GM10248 (cell line): ENCODE data around the gene CTSC.
"Not testable (repeated sequence)": the region's sequence is repeated elsewhere in the genome, so short reads cannot be mapped to it uniquely, and the experiment has no call there.

Source experiments
- CTCF ChIA-PET: fragments of 300-600 bp; sonication (Branson Sonifier 250); formaldehyde crosslinking; extraction: SDS; loops from one replicate; lab custom pipeline; 2021; ENCODE audit warnings: antibody characterized with exemption; lab: Yijun Ruan, JAX
- POLR2A ChIA-PET: fragments of 350-650 bp; sonication (Branson Sonifier 250); formaldehyde crosslinking; extraction: SDS; loops from one replicate; lab custom pipeline; 2020; ENCODE audit warnings: antibody characterized with exemption; lab: Yijun Ruan, JAX
- DNase-seq: peaks from one replicate; pipeline ENCODE4 v3.0.0; 2012; ENCODE audit errors: extremely low spot score
- TF ChIP-seq, protein P1 (sequence below): IDR thresholded peaks from 2 replicates; pipeline ENCODE4 v1.5.1; 2012; ENCODE audit warnings: mild to moderate bottlenecking, low read depth; ENCODE audit errors: extremely low read depth, missing control alignments, control extremely low read depth

Gene CTSC

GRCh38 chr11:88252208-88252607, 85.3 kb downstream of the CTSC start:
- DNase-seq = no peak
- ChIA-PET POLR2A (no interaction called here), CTCF (no interaction called here)
- TF ChIP-seq, protein P1, sequence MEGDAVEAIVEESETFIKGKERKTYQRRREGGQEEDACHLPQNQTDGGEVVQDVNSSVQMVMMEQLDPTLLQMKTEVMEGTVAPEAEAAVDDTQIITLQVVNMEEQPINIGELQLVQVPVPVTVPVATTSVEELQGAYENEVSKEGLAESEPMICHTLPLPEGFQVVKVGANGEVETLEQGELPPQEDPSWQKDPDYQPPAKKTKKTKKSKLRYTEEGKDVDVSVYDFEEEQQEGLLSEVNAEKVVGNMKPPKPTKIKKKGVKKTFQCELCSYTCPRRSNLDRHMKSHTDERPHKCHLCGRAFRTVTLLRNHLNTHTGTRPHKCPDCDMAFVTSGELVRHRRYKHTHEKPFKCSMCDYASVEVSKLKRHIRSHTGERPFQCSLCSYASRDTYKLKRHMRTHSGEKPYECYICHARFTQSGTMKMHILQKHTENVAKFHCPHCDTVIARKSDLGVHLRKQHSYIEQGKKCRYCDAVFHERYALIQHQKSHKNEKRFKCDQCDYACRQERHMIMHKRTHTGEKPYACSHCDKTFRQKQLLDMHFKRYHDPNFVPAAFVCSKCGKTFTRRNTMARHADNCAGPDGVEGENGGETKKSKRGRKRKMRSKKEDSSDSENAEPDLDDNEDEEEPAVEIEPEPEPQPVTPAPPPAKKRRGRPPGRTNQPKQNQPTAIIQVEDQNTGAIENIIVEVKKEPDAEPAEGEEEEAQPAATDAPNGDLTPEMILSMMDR = no peak

- DNase-seq = no peak
- TF ChIP-seq, protein P1 = no peak
- POLR2A ChIA-PET = no interaction called here
- CTCF ChIA-PET = interaction anchor here (0.9 to 1.4 kb wide), 2 partner anchors 19 to 44 kb away, joined by 3 read pairs; no protein-coding TSS in a partner anchor
These were observed 86.8 kb downstream of the CTSC start for GRCh38 chr11:88250566-88251242.

GRCh38 chr11:88249706-88250105, 87.8 kb downstream of the CTSC start:
- ChIA-PET CTCF (no interaction called here), POLR2A (no interaction called here)
- TF ChIP-seq, protein P1 = no peak
- no peak for DNase-seq

GRCh38 chr11:88246696-88247095, 90.8 kb downstream of the CTSC start:
- POLR2A ChIA-PET = no interaction called here
- TF ChIP-seq, protein P1 = no peak
- DNase-seq = no peak
- CTCF ChIA-PET = no interaction called here

DNA sequence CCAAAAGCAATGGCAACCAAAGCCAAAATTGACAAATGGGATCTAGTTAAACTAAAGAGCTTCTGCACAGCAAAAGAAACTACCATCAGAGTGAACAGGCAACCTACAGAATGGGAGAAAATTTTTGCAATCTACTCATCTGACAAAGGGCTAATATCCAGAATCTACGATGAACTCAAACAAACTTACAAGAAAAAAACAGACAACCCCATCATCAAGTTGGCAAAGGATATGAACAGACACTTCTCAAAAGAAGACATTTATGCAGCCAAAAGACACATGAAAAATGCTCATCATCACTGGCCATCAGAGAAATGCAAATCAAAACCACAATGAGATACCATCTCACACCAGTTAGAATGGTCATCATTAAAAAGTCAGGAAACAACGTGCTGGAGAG, 92.0 kb downstream of the CTSC start:
- CTCF ChIA-PET, POLR2A ChIA-PET, DNase-seq: not testable (repeated sequence)
